HepG2 (cell line): ENCODE data around the gene UCK2.

Source experiments
- ATF3 ChIP-seq: sonication (generic); formaldehyde crosslinking; IDR thresholded peaks from 2 replicates; pipeline ENCODE4 v1.4.0; 2020; ENCODE audit warnings: missing genetic modification reagents
- CREB1 ChIP-seq, 2 experiments: fragments of 450-650 bp in 1 of 2; IDR thresholded peaks; 2 replicates each; pipeline ENCODE4 v1.6.1; 2016 to 2017; ENCODE audit warnings: control low read depth in 1 of 2, mild to moderate bottlenecking in 1 of 2, missing compliant biosample characterization in 1 of 2, missing genetic modification characterization in 1 of 2
- CREM ChIP-seq, 2 experiments: sonication (generic) in 1 of 2; formaldehyde crosslinking in 1 of 2; IDR thresholded peaks; 2 replicates each; pipeline versions ENCODE4 v1.4.0 to v1.6.1; 2016 to 2020; ENCODE audit warnings: antibody characterized with exemption in 1 of 2, mild to moderate bottlenecking in 1 of 2, missing genetic modification reagents in 1 of 2
- GATAD2A ChIP-seq: IDR thresholded peaks from 2 replicates; pipeline ENCODE4 v1.6.1; 2016
- KAT8 ChIP-seq: IDR thresholded peaks from 2 replicates; pipeline ENCODE4 v1.6.1; 2016; ENCODE audit warnings: missing genetic modification reagents, missing compliant biosample characterization
- KDM1A ChIP-seq: IDR thresholded peaks from 2 replicates; pipeline ENCODE4 v1.6.1; 2016; ENCODE audit warnings: missing compliant biosample characterization
- MYC ChIP-seq: sonication (generic); formaldehyde crosslinking; IDR thresholded peaks from 2 replicates; pipeline ENCODE4 v1.9.0; 2021; ENCODE audit warnings: missing genetic modification reagents, borderline replicate concordance
- PAX8 ChIP-seq: sonication (generic); formaldehyde crosslinking; IDR thresholded peaks from 2 replicates; pipeline ENCODE4 v1.8.0; 2022; ENCODE audit warnings: mild to moderate bottlenecking, missing genetic modification reagents, borderline replicate concordance
- POLR2A ChIP-seq, 2 experiments: IDR thresholded peaks; 2 replicates each; pipeline ENCODE4 v1.6.1; 2011; ENCODE audit warnings: low read depth in 2 of 2, low read length in 2 of 2, mild to moderate bottlenecking in 1 of 2, moderate library complexity in 1 of 2; ENCODE audit not compliant: insufficient read depth in 1 of 2
- SMC3 ChIP-seq: IDR thresholded peaks from 2 replicates; pipeline ENCODE4 v1.6.1; 2011; ENCODE audit warnings: low read length, improper control_type of control experiment
- ZNF234 ChIP-seq: sonication (generic); formaldehyde crosslinking; conservative IDR thresholded peaks from 2 replicates; pipeline ENCODE4 v1.5.1; 2020; ENCODE audit warnings: mild to moderate bottlenecking, missing genetic modification reagents
- ZNF460 ChIP-seq: sonication (generic); formaldehyde crosslinking; IDR thresholded peaks from 2 replicates; pipeline ENCODE4 v1.5.1; 2020; ENCODE audit warnings: missing genetic modification reagents, mild to moderate bottlenecking, borderline replicate concordance
- ZUFSP ChIP-seq: sonication (generic); formaldehyde crosslinking; IDR thresholded peaks from 2 replicates; pipeline ENCODE4 v1.9.0; 2021; ENCODE audit warnings: missing genetic modification reagents, mild to moderate bottlenecking, borderline replicate concordance

GRCh38 chr1:165855010-165855838 lies 27.8 kb downstream of the UCK2 start:
- TF ChIP-seq ZNF234 (CRISPR knock-in tag) (no peak), KDM1A (no peak), ZUFSP (CRISPR knock-in tag) (no peak), MYC (CRISPR knock-in tag) (no peak), POLR2A (IDR thresholded peaks at IDR 0.05; ENCODE audit: insufficient read depth in 1 of 2, low read depth in 2 of 2, low read length in 2 of 2) (no peak), KAT8 (no peak), ZNF460 (CRISPR knock-in tag) (no peak), CREM (IDR thresholded peaks at IDR 0.05) (no peak), CREM (CRISPR knock-in tag; IDR thresholded peaks at IDR 0.05) (no peak), ATF3 (CRISPR knock-in tag) (no peak), GATAD2A (CRISPR knock-in tag) (no peak), CREB1 (IDR thresholded peaks at IDR 0.05) (no peak), CREB1 (CRISPR knock-in tag; IDR thresholded peaks at IDR 0.05) (no peak), SMC3 (no peak), PAX8 (no peak)
